Ishikawa (cell line): ENCODE data around the gene SPAG5.

Experiments used
- CEBPB ChIP-seq: IDR thresholded peaks from 2 replicates; pipeline ENCODE4 v1.6.1; 2012
- EGR1 ChIP-seq: IDR thresholded peaks from 2 replicates; pipeline ENCODE4 v1.6.1; 2012
- EP300 ChIP-seq: IDR thresholded peaks from 2 replicates; pipeline ENCODE4 v1.6.1; 2012; ENCODE audit warnings: borderline replicate concordance
- TF ChIP-seq, protein P1 (sequence below): IDR thresholded peaks from 2 replicates; pipeline ENCODE4 v1.6.1; 2012; ENCODE audit warnings: low read depth, mild to moderate bottlenecking

DNA sequence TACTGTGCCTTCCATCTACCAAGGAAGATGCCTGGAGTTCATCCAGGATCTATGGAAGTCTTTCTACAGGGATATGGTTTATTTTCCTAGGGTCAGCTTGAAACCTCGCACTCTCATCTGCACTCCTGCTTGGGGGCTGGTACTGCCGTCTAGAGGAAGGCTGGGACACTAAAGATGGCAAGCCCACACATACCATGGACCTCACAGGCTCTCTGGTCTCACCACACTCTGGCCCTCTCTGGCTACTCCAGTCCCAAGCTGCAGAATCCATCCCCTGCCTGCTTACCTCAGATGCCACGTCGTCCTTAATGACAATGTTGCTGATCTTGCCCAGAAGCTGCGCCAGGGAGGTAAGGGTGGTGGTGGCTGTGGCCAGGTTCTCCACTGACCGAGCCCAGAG, 44.3 kb downstream of the SPAG5 start:
- TF ChIP-seq, protein P1, sequence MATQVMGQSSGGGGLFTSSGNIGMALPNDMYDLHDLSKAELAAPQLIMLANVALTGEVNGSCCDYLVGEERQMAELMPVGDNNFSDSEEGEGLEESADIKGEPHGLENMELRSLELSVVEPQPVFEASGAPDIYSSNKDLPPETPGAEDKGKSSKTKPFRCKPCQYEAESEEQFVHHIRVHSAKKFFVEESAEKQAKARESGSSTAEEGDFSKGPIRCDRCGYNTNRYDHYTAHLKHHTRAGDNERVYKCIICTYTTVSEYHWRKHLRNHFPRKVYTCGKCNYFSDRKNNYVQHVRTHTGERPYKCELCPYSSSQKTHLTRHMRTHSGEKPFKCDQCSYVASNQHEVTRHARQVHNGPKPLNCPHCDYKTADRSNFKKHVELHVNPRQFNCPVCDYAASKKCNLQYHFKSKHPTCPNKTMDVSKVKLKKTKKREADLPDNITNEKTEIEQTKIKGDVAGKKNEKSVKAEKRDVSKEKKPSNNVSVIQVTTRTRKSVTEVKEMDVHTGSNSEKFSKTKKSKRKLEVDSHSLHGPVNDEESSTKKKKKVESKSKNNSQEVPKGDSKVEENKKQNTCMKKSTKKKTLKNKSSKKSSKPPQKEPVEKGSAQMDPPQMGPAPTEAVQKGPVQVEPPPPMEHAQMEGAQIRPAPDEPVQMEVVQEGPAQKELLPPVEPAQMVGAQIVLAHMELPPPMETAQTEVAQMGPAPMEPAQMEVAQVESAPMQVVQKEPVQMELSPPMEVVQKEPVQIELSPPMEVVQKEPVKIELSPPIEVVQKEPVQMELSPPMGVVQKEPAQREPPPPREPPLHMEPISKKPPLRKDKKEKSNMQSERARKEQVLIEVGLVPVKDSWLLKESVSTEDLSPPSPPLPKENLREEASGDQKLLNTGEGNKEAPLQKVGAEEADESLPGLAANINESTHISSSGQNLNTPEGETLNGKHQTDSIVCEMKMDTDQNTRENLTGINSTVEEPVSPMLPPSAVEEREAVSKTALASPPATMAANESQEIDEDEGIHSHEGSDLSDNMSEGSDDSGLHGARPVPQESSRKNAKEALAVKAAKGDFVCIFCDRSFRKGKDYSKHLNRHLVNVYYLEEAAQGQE: no peak
- TF ChIP-seq CEBPB (no peak), EGR1 (no peak), EP300 (no peak)
